GM19099 (cell line): Measurements from ENCODE around the gene GOLPH3L.

Experiments
- POLR2A ChIP-seq: IDR thresholded peaks from 3 replicates; pipeline ENCODE4 v1.6.1; 2011; ENCODE audit warnings: low read depth; ENCODE audit not compliant: insufficient read length; ENCODE audit errors: extremely low read depth

GOLPH3L gene

DNA sequence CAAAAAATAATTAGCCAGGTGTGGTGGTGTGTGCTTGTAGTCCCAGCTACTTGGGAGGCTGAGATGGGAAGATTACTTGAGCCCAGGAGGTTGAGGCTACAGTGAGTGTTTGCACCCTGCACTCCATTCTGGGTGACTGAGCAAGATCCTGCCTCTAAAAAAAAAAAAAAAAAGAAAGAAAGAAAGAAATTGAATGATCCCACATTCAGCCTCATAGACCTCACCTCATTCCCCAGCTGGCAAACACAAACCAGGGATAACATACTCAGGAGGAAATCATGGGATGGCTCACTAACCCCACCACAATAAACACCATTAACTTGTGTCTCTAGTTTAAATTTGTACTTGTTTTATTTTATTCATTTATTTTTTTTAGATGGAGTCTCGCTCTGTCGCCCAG, 76.0 kb downstream of the GOLPH3L start:
- no peak for TF ChIP-seq POLR2A

DNA sequence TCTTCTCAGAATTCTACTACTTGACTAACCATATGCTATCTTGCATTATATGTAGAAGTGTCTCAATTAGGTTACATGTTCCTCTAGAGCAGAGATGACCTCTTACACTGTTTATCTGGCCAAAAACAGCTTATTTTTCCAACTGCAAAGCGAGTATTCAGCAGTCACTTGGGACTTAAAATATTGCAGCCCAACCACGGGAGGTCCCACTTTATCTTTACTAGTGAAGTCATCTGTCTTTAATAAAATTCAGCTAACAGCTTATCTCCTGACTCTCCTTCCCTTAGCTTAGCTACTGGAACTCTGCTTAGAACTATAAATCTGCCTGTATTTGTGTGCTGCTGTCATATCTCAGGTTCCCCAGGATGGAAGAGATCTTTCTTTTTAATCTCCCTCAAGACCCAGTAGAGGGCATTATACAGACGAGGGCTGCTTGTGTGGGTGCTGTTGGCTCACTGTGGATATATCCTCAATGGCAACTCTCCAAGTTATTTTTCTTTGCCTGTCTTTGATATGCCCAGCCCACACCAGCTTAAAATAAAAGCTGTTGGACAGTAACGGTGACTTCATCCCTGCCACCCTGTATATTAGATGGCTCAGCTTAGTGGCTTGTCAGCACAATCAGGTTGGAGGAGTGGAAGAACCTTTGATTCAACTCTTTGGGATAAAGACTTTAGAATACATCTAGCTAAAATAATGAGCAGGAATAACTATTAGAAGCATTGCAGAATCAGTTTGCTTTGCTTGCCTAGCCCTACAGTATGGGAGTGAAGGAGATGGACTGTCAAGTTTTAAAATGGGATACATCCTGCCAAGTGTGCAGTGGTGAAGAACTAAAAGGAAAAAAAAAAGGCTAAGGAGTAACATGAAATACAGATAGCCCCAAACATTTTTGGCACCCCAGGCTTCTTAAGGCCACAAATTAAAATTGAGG, 77.1 kb downstream of the GOLPH3L start:
- no peak for TF ChIP-seq POLR2A

DNA sequence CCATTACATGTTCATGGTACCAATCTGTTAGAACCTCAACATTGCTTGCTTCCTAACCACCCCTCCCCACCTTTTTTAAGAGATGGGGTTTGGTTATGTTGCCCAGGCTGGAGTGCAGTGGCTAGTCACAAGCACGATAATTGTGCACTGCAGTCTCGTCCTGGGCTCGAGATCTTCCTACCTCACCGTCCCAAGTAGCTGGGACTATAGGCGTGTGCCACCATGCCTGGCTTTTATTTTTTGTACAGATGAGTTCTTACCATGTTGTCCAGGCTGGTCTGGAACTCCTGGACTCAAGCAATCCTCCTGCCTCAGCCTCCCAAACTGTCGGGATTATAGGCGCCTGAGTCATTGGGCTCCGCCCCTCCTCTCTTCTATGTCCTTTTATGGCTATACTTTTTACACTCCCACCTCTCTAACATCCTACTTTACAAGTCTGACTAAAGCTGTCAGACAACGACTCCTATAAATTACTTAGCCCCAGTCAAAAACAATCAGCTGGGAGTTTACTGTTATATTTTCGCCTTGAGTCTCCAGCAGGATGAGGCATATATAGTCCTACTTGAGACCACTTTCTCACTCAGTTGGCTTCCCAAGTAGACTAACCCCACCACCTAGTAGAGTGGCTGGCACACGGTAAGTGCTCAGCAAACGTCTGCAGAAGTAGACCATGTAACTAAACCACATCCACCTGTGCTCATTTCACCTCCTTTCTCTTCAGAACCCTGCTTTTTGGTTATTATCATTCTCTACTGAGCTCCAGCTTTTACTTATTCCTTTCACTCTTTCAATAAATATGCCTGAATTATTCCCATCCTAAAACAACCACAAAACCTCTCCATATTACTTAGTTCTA, 81.4 kb downstream of the GOLPH3L start:
- no peak for TF ChIP-seq POLR2A

GRCh38 chr1:150613061-150613920, 83.7 kb downstream of the GOLPH3L start:
- TF ChIP-seq POLR2A, result no peak

- TF ChIP-seq POLR2A, result no peak
Observed at GRCh38 chr1:150612014-150612345, 85.0 kb downstream of the GOLPH3L start.

DNA sequence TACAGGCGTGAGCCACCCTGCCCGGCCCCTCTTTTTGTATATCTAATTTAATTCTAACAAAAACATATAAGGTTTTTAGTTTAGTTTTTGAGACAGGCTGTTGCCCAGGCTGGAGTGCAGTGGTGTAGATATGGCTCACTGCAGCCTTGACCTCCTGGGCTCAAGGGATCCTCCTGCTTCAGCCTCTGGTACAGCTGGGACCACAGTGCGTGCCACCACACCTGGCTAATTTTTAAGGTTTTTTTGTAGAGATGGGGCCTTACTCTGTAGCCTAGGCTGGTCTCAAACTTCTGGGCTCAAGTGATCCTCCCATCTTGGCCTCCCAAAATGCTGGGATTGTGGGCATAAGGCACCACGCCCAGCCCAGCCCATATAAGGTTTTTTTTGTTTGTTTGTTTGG, 86.4 kb downstream of the GOLPH3L start:
- no peak for TF ChIP-seq POLR2A

DNA sequence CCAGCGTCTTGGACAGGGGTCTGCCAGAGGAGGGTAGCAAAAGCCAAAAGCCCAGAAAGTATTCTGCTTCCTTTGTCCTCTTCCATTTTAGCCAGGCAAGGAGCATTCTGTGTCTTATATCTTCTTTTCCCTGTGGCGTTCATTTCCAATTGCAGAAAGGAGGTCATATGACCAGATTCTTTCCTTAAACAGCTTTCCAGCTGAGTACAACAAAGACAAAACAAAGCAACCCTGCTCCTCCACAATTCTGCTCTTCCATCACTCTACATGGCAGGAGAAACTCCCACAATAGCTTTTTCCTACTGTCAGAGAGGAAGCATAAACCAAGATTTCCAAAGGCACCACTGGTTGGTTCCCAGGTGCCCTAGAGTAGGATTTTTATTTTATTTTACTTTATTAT, 87.2 kb downstream of the GOLPH3L start:
- TF ChIP-seq POLR2A, result no peak

DNA sequence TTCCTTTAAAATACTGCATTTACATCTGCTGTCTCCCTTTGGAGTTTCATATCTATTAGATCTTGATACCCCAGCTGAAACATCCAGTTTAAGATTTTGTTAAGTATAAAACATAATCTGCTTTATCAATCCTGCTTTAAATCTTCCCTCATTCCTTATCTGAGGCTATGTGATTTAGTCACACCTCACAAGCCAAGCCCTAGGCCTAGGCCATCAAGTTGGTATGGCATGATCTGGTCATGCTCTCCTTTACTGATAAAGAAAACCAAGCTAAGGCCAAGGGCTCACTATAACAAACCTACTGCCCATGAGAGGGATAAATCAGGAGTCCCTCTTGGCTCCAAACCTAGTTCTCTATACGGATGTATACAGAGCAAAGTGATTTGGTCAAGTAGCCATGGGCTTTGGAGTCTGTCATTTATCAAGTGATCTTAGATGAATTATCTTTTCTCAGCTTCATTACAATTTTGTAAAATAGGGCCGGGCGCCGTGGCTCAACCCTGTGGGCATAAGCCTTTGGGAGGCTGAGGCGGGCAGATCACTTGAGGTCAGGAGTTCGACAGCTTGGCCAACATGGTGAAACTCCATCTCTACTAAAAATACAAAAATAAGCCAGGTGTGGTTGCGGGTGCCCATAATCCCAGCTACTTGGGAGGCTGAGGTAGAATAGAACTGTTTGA, 90.4 kb downstream of the GOLPH3L start:
- TF ChIP-seq POLR2A, result no peak

DNA sequence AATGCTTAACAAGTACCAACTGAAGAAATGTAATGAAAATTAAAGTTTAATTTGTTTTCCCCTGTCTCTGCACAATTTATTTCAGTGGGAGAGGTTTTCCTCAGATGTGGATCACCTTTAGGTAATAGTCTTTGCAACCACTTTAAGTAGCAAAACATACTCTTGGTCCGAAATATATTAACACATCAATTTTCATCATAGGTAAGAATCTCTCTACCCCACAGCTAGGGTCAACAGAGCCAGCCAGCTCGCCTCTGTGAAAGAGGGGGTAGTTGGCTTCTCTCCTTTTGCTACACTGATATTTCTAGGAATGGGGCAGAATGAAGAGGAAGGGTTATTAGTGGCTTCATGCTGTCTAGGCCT, 92.7 kb downstream of the GOLPH3L start:
- TF ChIP-seq POLR2A, result no peak

- no peak for TF ChIP-seq POLR2A
Observed at GRCh38 chr1:150603711-150604110, 93.2 kb downstream of the GOLPH3L start.

- no peak for TF ChIP-seq POLR2A
Observed at GRCh38 chr1:150601540-150601939, 95.4 kb downstream of the GOLPH3L start.

GRCh38 chr1:150596976-150597375, 100.0 kb downstream of the GOLPH3L start:
- TF ChIP-seq POLR2A, result no peak
